Natural killer cell (primary cell): ENCODE data around the gene SRC. TPM values are rescaled to one million over a fixed set of nuclear protein-coding genes. Genes with fewer than 3 reads are reported as not detected.

Experiments used
- ATAC-seq, 3 donors: fragments of 150-1000 bp in 2 of 3; fragments of 200-7000 bp in 1 of 3; cut with Tn5 transposase; 1 replicate in 1 of 3; 2 replicates in 2 of 3; pipeline ENCODE4 v1.10.0; 2021; ENCODE audit warnings: mild to moderate bottlenecking in 2 of 3, moderate library complexity in 2 of 3
- DNase-seq, 2 donors: peaks; one replicate each; pipeline versions ENCODE4 v3.0.0 to v3.0.0-alpha.2; 2013 to 2021; ENCODE audit warnings: mixed read lengths in 1 of 2
- H3K27ac ChIP-seq: one replicate; pipeline ENCODE4 v1.5.1; 2013; ENCODE audit warnings: mild to moderate bottlenecking, low read length
- H3K27me3 ChIP-seq: one replicate; pipeline ENCODE4 v1.6.1; 2013; ENCODE audit warnings: low read length; ENCODE audit not compliant: control insufficient read depth, insufficient read depth
- H3K36me3 ChIP-seq: one replicate; pipeline ENCODE4 v1.6.1; 2013; ENCODE audit warnings: low read length; ENCODE audit not compliant: control insufficient read depth, insufficient read depth
- H3K4me1 ChIP-seq: one replicate; pipeline ENCODE4 v1.6.1; 2013; ENCODE audit warnings: low read length; ENCODE audit not compliant: control insufficient read depth, insufficient read depth
- H3K4me3 ChIP-seq: one replicate; pipeline ENCODE4 v1.5.1; 2013; ENCODE audit warnings: low read length
- H3K9me3 ChIP-seq: one replicate; pipeline ENCODE4 v1.6.1; 2013; ENCODE audit warnings: low read length; ENCODE audit not compliant: control insufficient read depth, insufficient read depth
- H3K27ac Mint-ChIP-seq, 2 donors: one replicate each; pipeline ENCODE4 v1.8.0; 2022; ENCODE audit warnings: mild to moderate bottlenecking in 2 of 2, mixed read lengths in 2 of 2, moderate library complexity in 1 of 2
- H3K27me3 Mint-ChIP-seq, 2 donors: one replicate each; pipeline ENCODE4 v1.8.0; 2022; ENCODE audit warnings: low read depth in 2 of 2, mixed read lengths in 2 of 2
- H3K36me3 Mint-ChIP-seq: one replicate; pipeline ENCODE4 v1.8.0; 2022; ENCODE audit warnings: mixed read lengths
- H3K4me1 Mint-ChIP-seq, 2 donors: one replicate each; pipeline ENCODE4 v1.8.0; 2022; ENCODE audit warnings: mixed read lengths in 2 of 2
- H3K4me3 Mint-ChIP-seq: one replicate; pipeline ENCODE4 v1.8.0; 2022; ENCODE audit warnings: mild to moderate bottlenecking, moderate library complexity, mixed read lengths
- H3K9me3 Mint-ChIP-seq, 2 donors: one replicate each; pipeline ENCODE4 v1.8.0; 2022; ENCODE audit warnings: mixed read lengths in 2 of 2
- WGBS: methylation state at CpG from one replicate; pipeline ENCODE4 v1.1.7; 2013; ENCODE audit warnings: missing lambda C conversion rate; ENCODE audit not compliant: insufficient coverage; 5-methylcytosine and 5-hydroxymethylcytosine counted together
- intact Hi-C: fragments of 100-400 bp; cut with micrococcal nuclease; formaldehyde crosslinking; loops from one replicate; pipeline ENCODE4 v1.14.2; 2022
- total RNA-seq, 4 donors: library from RNA; stranded (reverse); fragments of 120-200 nt in 1 of 4; gene quantifications; one replicate each; pipeline versions ENCODE4 v1.2.3 to v1.2.4, GENCODE V29; 2013 to 2022
- TF ChIP-seq, protein P1 (sequence below): fragments of 200-600 bp; IDR thresholded peaks from one replicate; pipeline ENCODE4 v1.8.0; 2022; ENCODE audit warnings: antibody characterized with exemption

The SRC gene
- total RNA-seq, 3 donors from 2014 or later (not counting 1 experiment from before 2014, with no cell fraction given) = 2.3 to 15.6 (median 10.5) TPM

DNA sequence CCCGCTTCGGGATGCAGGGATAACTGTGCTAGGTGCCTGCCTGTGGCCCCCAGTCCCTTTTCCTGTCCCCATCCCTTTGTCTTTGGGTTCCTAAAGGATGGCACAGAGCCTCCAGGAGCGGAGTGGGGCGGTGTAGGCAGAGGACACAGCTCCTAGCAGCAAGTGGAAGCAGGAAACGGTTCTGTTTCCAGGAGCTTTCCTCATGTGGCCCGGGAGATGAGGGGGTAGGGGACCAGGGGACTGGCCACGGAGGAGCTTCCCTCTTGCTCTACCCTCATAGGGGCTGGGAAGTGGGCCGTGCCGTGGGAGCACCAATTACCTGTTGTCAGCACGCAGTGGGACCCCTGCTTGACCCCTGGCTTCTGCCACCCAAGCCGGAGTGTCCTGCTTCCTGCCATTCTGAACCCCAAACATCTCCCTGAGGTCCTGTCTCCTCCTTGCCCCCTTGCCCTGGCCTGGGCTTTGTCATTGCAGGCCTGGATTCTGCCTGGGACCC is 76.9 kb downstream of the SRC start:
- Histone ChIP-seq H3K27me3 (peaks cover 5% of the 10 kb centered on the region), H3K4me3 (no peak overlapping the region), H3K9me3 (no peaks in the 10 kb centered on the region), H3K4me1 (no peaks in the 10 kb centered on the region), H3K27ac (no peak overlapping the region), H3K36me3 (no peaks in the 10 kb centered on the region)
- intact Hi-C loops = no loop called here
- no peaks in the 10 kb centered on the region for H3K9me3 Mint-ChIP-seq
- no peak overlapping the region for H3K27ac Mint-ChIP-seq
- no peaks in the 10 kb centered on the region for H3K4me1 Mint-ChIP-seq
- no peak overlapping the region for H3K4me3 Mint-ChIP-seq
- H3K36me3 Mint-ChIP-seq = no peaks in the 10 kb centered on the region
- no peak for ATAC-seq
- 62% methylated on average over 11 of the region's 11 CpGs for WGBS
- TF ChIP-seq, protein P1, sequence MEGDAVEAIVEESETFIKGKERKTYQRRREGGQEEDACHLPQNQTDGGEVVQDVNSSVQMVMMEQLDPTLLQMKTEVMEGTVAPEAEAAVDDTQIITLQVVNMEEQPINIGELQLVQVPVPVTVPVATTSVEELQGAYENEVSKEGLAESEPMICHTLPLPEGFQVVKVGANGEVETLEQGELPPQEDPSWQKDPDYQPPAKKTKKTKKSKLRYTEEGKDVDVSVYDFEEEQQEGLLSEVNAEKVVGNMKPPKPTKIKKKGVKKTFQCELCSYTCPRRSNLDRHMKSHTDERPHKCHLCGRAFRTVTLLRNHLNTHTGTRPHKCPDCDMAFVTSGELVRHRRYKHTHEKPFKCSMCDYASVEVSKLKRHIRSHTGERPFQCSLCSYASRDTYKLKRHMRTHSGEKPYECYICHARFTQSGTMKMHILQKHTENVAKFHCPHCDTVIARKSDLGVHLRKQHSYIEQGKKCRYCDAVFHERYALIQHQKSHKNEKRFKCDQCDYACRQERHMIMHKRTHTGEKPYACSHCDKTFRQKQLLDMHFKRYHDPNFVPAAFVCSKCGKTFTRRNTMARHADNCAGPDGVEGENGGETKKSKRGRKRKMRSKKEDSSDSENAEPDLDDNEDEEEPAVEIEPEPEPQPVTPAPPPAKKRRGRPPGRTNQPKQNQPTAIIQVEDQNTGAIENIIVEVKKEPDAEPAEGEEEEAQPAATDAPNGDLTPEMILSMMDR = no peak
- H3K27me3 Mint-ChIP-seq = peaks cover 0 to 21% of the 10 kb centered on the region in 2 donors
- no peak for DNase-seq

DNA sequence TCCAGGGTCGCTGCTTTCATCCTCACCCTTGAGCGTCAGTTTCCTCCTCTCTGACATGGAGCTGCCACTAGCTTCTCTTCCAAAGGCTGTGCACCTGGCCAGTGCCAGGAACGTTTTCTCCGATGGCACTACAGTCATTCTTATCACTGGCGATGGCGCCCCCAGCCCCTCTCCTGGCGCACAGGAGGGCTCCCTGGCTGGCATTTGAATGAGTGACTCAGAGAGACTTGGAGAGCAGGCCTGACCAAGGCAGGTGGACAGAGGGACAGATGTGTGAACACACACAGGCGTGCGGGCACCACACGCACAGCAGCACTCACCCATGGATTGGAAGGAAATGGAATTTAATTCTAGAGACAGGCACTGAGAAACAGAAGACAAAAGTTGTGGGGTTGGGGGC is 77.6 kb downstream of the SRC start:
- Mint-ChIP-seq H3K27ac (no peak overlapping the region), H3K27me3 (peaks cover 0 to 21% of the 10 kb centered on the region in 2 donors), H3K9me3 (no peaks in the 10 kb centered on the region), H3K36me3 (no peaks in the 10 kb centered on the region), H3K4me1 (no peaks in the 10 kb centered on the region), H3K4me3 (no peak overlapping the region)
- DNase-seq (no peak), ATAC-seq (no peak)
- Histone ChIP-seq H3K27me3 (peaks cover 5% of the 10 kb centered on the region), H3K4me1 (no peaks in the 10 kb centered on the region), H3K27ac (no peak overlapping the region), H3K36me3 (no peaks in the 10 kb centered on the region), H3K9me3 (no peaks in the 10 kb centered on the region), H3K4me3 (no peak overlapping the region)
- intact Hi-C loops = no loop called here
- 91% methylated on average over 10 of the region's 10 CpGs for WGBS
- TF ChIP-seq, protein P1 = no peak

DNA sequence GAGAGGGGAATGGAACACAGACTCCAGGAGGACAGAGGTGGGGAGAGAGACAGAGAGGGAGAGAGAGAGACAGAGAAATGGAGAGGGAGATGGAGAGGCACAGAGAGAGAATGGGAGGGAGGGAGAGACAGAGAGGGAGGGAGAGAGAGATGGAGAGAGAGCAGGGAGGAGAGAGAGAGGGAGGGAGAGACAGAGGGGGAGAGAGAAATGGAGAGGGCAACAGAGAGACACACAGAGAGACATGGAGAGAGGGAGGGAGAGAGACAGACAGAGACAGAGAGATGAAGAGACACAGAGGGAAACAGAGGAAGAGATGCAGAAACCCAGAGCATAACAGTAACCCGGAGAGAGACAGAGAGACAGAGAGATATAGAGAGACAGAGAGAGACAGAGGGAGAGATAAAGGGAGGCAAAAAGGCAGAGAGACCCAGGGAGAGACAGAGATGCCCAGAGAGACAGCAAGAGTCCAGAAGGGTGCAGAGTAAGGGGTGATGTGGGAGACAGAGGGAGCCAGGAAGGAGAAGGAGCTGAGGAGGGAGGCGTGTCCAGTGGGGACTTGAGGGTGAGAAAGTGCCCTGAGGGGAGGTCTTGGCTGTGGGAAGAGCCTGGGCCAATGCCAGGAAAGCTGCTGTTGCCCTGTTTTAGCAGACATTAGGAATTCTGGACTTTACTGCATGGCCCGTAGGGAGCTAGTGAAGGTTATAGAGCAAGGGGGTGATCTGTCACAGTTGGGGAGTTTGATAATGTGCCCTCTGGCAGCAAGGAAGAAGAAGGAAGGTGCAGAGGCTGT is 78.3 kb downstream of the SRC start:
- 87% methylated on average over 3 of the region's 3 CpGs for WGBS
- H3K36me3 Mint-ChIP-seq = no peaks in the 10 kb centered on the region
- H3K4me1 Mint-ChIP-seq = no peaks in the 10 kb centered on the region
- no peak for DNase-seq
- peaks cover 0 to 21% of the 10 kb centered on the region in 2 donors for H3K27me3 Mint-ChIP-seq
- H3K27ac ChIP-seq = no peak overlapping the region
- H3K9me3 Mint-ChIP-seq = no peaks in the 10 kb centered on the region
- no peak overlapping the region for H3K4me3 ChIP-seq
- no peaks in the 10 kb centered on the region for H3K9me3 ChIP-seq
- H3K27ac Mint-ChIP-seq = no peak overlapping the region
- TF ChIP-seq, protein P1 = no peak
- H3K4me3 Mint-ChIP-seq = no peak overlapping the region
- intact Hi-C loops = no loop called here
- H3K27me3 ChIP-seq = peaks cover 5% of the 10 kb centered on the region
- H3K4me1 ChIP-seq = no peaks in the 10 kb centered on the region
- no peak for ATAC-seq
- no peaks in the 10 kb centered on the region for H3K36me3 ChIP-seq
